Hepatocyte (in vitro differentiated cells): ENCODE results near the gene PTPRN2. TPM values are rescaled to one million over a fixed set of nuclear protein-coding genes. Genes with fewer than 3 reads are reported as not detected.

Source experiments
- DNase-seq: peaks from one replicate; pipeline ENCODE4 v3.0.0-alpha.2; 2016; ENCODE audit warnings: low spot score
- H2AFZ ChIP-seq: fragments of 200-600 bp; sonication (generic); 2 replicates; pipeline ENCODE4 v1.6.0; 2016; ENCODE audit warnings: antibody characterized with exemption, mild to moderate bottlenecking
- H3K27ac ChIP-seq: fragments of 200-600 bp; sonication (generic); 2 replicates; pipeline ENCODE4 v1.5.1; 2016; ENCODE audit warnings: mild to moderate bottlenecking
- H3K27me3 ChIP-seq: fragments of 200-600 bp; sonication (generic); 2 replicates; pipeline ENCODE4 v1.6.1; 2016
- H3K36me3 ChIP-seq: fragments of 200-600 bp; sonication (generic); replicated peaks from 2 replicates; pipeline ENCODE4 v1.5.1; 2016; ENCODE audit warnings: low read depth; ENCODE audit not compliant: insufficient read depth
- H3K4me1 ChIP-seq: fragments of 200-600 bp; sonication (generic); 2 replicates; pipeline ENCODE4 v1.5.1; 2016; ENCODE audit warnings: mild to moderate bottlenecking, moderate library complexity; ENCODE audit not compliant: insufficient read depth
- H3K4me2 ChIP-seq: fragments of 200-600 bp; sonication (generic); 2 replicates; pipeline ENCODE4 v1.6.0; 2016
- H3K4me3 ChIP-seq: fragments of 200-600 bp; sonication (generic); 2 replicates; pipeline ENCODE4 v1.5.1; 2016; ENCODE audit warnings: mild to moderate bottlenecking
- H3K79me2 ChIP-seq: fragments of 200-600 bp; sonication (generic); 2 replicates; pipeline ENCODE4 v1.6.0; 2017; ENCODE audit warnings: mild to moderate bottlenecking
- H3K9me2 ChIP-seq: fragments of 200-600 bp; sonication (generic); replicated peaks from 2 replicates; pipeline ENCODE4 v1.6.0; 2017; ENCODE audit warnings: mild to moderate bottlenecking; ENCODE audit not compliant: insufficient read depth
- H3K9me3 ChIP-seq: fragments of 200-600 bp; sonication (generic); 2 replicates; pipeline ENCODE4 v1.5.1; 2016; ENCODE audit warnings: low read depth, mild to moderate bottlenecking
- H4K20me1 ChIP-seq: fragments of 200-600 bp; sonication (generic); 2 replicates; pipeline ENCODE4 v1.6.0; 2016; ENCODE audit warnings: mild to moderate bottlenecking; ENCODE audit not compliant: insufficient read depth, poor library complexity, severe bottlenecking
- CTCF ChIP-seq: fragments of 200-600 bp; sonication (generic); IDR thresholded peaks from 2 replicates; pipeline ENCODE4 v1.5.1; 2016; ENCODE audit warnings: antibody characterized with exemption, mild to moderate bottlenecking; ENCODE audit not compliant: poor library complexity
- EZH2 ChIP-seq: fragments of 200-600 bp; sonication (generic); IDR thresholded peaks from 2 replicates; pipeline ENCODE4 v1.6.1; 2016; ENCODE audit warnings: antibody characterized with exemption, mild to moderate bottlenecking, borderline replicate concordance
- EZH2phosphoT487 ChIP-seq: fragments of 200-600 bp; sonication (generic); IDR thresholded peaks from one replicate; pipeline ENCODE4 v1.6.1; 2018; ENCODE audit warnings: antibody characterized with exemption, mild to moderate bottlenecking, low read depth, moderate library complexity; ENCODE audit not compliant: unreplicated experiment, severe bottlenecking
- WGBS: methylation state at CpG from one replicate; pipeline ENCODE4 v1.1.6; 2016; ENCODE audit warnings: low lambda C conversion rate; ENCODE audit errors: missing lambda C conversion rate; 5-methylcytosine and 5-hydroxymethylcytosine counted together
- polyA plus RNA-seq: library from polyadenylated mRNA; unstranded; fragments of >200 nt; fragmentation: Nextera tagmentation; extraction: Ambion mirVana; gene quantifications from 2 replicates; pipeline ENCODE4 v1.2.1, GENCODE V29; 2016
- total RNA-seq: library from RNA; depleted of rRNA; stranded (reverse); fragments of >200 nt; gene quantifications from 2 replicates; pipeline ENCODE4 v1.2.3, GENCODE V29; 2014

PTPRN2 gene
- total and polyA plus RNA-seq, 2 experiments from 2014 or later = 2.1 to 3.3 TPM

GRCh38 chr7:157559596-157560257, 1027.9 kb downstream of the PTPRN2 start:
- TF ChIP-seq EZH2 = no peak
- TF ChIP-seq CTCF = no peak
- TF ChIP-seq EZH2phosphoT487 = no peak
- Histone ChIP-seq H3K27ac (no peak overlapping the region), H3K27me3 (no peaks in the 10 kb centered on the region), H3K4me2 (no peak overlapping the region), H3K4me3 (no peak overlapping the region), H3K9me3 (no peaks in the 10 kb centered on the region), H3K36me3 (no peaks in the 10 kb centered on the region), H3K4me1 (no peaks in the 10 kb centered on the region), H2AFZ (no peak overlapping the region), H3K9me2 (no peaks in the 10 kb centered on the region), H3K79me2 (no peaks in the 10 kb centered on the region), H4K20me1 (no peaks in the 10 kb centered on the region)
- WGBS = 86% methylated on average over 20 of the region's 20 CpGs
- no peak for DNase-seq

DNA sequence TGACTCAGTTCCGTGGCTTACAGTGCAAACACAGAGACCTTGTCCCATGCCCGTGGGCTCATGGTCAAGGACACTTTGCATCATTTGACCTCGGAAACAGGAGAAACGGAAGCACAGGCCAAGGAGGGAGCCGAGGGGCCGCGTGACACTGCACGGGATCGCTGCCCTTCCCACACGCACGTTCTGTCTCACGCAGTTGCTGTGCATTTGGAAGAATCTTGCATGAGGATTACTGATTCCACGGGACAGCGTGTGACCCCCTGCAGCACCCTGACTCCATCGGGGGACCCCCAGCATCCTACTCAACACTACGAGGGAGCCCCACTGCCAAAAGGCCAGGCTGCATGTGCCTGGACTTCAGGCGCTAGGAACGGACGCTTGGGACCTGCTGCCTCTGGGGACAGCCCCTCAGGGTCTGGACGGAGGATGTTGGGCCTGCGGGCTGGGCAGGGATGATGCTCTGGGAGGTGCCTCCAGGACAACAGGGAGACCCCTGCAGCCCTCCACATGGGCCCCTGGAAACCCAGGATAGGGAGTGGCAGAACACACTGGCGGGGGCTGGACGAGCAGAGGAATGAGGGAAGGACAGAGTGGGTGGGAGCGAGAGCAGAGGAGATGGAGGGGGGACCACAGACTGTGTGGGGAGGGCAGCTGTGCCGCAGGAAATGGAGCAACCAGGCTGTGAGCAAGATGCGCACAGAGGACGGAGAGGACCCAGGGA, 1028.6 kb downstream of the PTPRN2 start:
- H4K20me1 ChIP-seq = no peaks in the 10 kb centered on the region
- H3K79me2 ChIP-seq = no peaks in the 10 kb centered on the region
- no peak overlapping the region for H3K4me3 ChIP-seq
- H3K9me2 ChIP-seq = no peaks in the 10 kb centered on the region
- no peak for DNase-seq
- TF ChIP-seq CTCF (no peak), EZH2phosphoT487 (no peak), EZH2 (no peak)
- WGBS = 91% methylated on average over 26 of the region's 27 CpGs
- no peaks in the 10 kb centered on the region for H3K4me1 ChIP-seq
- H3K9me3 ChIP-seq = no peaks in the 10 kb centered on the region
- H2AFZ ChIP-seq = no peak overlapping the region
- H3K27ac ChIP-seq = no peak overlapping the region
- no peaks in the 10 kb centered on the region for H3K36me3 ChIP-seq
- no peak overlapping the region for H3K4me2 ChIP-seq
- H3K27me3 ChIP-seq = no peaks in the 10 kb centered on the region

GRCh38 chr7:157558516-157558874, 1029.1 kb downstream of the PTPRN2 start:
- no peaks in the 10 kb centered on the region for H3K79me2 ChIP-seq
- H3K4me3 ChIP-seq = no peak overlapping the region
- no peaks in the 10 kb centered on the region for H3K27me3 ChIP-seq
- H3K4me1 ChIP-seq = no peaks in the 10 kb centered on the region
- H4K20me1 ChIP-seq = no peaks in the 10 kb centered on the region
- no peaks in the 10 kb centered on the region for H3K9me2 ChIP-seq
- H3K36me3 ChIP-seq = no peaks in the 10 kb centered on the region
- H2AFZ ChIP-seq = no peak overlapping the region
- DNase-seq = no peak
- no peaks in the 10 kb centered on the region for H3K9me3 ChIP-seq
- no peak for TF ChIP-seq CTCF
- TF ChIP-seq EZH2 = no peak
- TF ChIP-seq EZH2phosphoT487 = no peak
- WGBS = 90% methylated on average over 9 of the region's 9 CpGs
- H3K4me2 ChIP-seq = no peak overlapping the region
- H3K27ac ChIP-seq = no peak overlapping the region
